Measurements from ENCODE around the gene DCBLD2.

DNA sequence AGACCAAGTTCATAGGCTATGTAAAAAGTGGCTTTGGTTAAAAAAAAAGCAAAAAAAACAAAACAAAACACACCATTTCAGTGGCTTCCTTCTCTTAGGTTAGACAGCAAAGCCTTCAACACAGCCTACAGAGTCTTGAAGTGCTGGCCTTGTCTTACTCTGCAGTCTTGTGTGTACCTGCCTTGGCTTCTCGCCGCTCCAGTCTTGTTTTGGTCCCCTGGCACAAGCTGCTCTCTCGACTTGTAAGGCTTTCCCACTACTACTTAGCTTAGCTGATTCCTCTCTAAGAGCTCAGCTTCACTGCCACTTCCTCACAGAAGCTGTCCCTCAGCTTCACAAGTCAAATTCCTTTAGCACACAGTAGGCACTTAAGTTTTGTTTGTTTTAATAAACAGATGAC lies 75.4 kb downstream of the DCBLD2 start:
- TF ChIP-seq CTCF (IDR thresholded peaks at IDR 0.05) = no peak
- TF ChIP-seq EP300 (IDR thresholded peaks at IDR 0.05) = no peak
